HepG2 (cell line): ENCODE results near the gene MAD2L2. TPM values are rescaled to one million over a fixed set of nuclear protein-coding genes. Genes with fewer than 3 reads are reported as not detected.

Source experiments
- ATAC-seq: fragments of 200-7000 bp; cut with Tn5 transposase; 3 replicates; pipeline ENCODE4 v1.9.1; 2020; ENCODE audit warnings: mild to moderate bottlenecking, moderate library complexity
- BruUV-seq: library from RNA; stranded (reverse); fragments of 400-500 nt; replicated peaks from 2 replicates; lab custom pipeline; 2021; lab: Mats Ljungman, UMichigan
- CTCF ChIA-PET: fragments of 300-600 bp; formaldehyde crosslinking; extraction: SDS; loops from one replicate; lab custom pipeline; 2021; ENCODE audit warnings: low total read pairs, inconsistent platforms, low intra/inter-chr PET ratio; lab: Yijun Ruan, JAX
- POLR2A ChIA-PET: fragments of 350-600 bp; sonication (Branson Sonifier 250); formaldehyde crosslinking; loops from one replicate; lab custom pipeline; 2020; ENCODE audit warnings: antibody characterized with exemption, inconsistent platforms; lab: Yijun Ruan, JAX
- DNase-seq: peaks from one replicate; pipeline ENCODE4 v3.0.0-alpha.2; 2015; ENCODE audit warnings: low spot score
- FAIRE-seq: peaks from 3 replicates; lab custom pipeline; 2011; peaks lifted over from hg19 to GRCh38; lab: Jason Lieb, UNC
- H2AFZ ChIP-seq: one replicate; pipeline ENCODE4 v1.6.1; 2011; ENCODE audit warnings: low read length, inconsistent platforms
- H3K27ac ChIP-seq: fragments of 300-600 bp; 3 replicates; pipeline ENCODE4 v1.8.0; 2011; ENCODE audit warnings: mixed run types, mild to moderate bottlenecking, mixed read lengths, low read length, inconsistent platforms; ENCODE audit not compliant: insufficient read depth; ENCODE audit errors: extremely low read length
- H3K27me3 ChIP-seq, 2 experiments: fragments of 200-600 bp in 1 of 2; 2 replicates in 1 of 2; 3 replicates in 1 of 2; pipeline versions ENCODE4 v1.6.0 to v1.8.0; 2011; ENCODE audit warnings: low read length in 2 of 2, mild to moderate bottlenecking in 2 of 2, moderate library complexity in 2 of 2, inconsistent platforms in 1 of 2; ENCODE audit not compliant: insufficient read depth in 2 of 2, control insufficient read depth in 1 of 2
- H3K36me3 ChIP-seq, 2 experiments: fragments of 200-600 bp in 1 of 2; replicated peaks in 1 of 2; 2 replicates in 1 of 2; 3 replicates in 1 of 2; pipeline versions ENCODE4 v1.5.1 to v1.8.0; 2011; ENCODE audit warnings: low read length in 2 of 2, inconsistent platforms in 1 of 2; ENCODE audit not compliant: insufficient read depth in 2 of 2, control insufficient read depth in 1 of 2
- H3K4me1 ChIP-seq: 2 replicates; pipeline ENCODE4 v1.5.1; 2012; ENCODE audit warnings: low read length, inconsistent platforms; ENCODE audit not compliant: insufficient read depth
- H3K4me2 ChIP-seq: 2 replicates; pipeline ENCODE4 v1.6.0; 2011; ENCODE audit warnings: low read depth, low read length, inconsistent platforms
- H3K4me3 ChIP-seq, 3 experiments: fragments of 200-600 bp in 1 of 3; sonication (generic), shearing (Covaris generic) in 1 of 3; replicated peaks in 1 of 3; 2 replicates each; pipeline ENCODE4 v1.5.1; 2011 to 2016; ENCODE audit warnings: low read length in 3 of 3, inconsistent platforms in 2 of 3, low read depth in 2 of 3, mild to moderate bottlenecking in 2 of 3, control low read depth in 1 of 3, mixed read lengths in 1 of 3; ENCODE audit not compliant: insufficient read depth in 1 of 3
- H3K79me2 ChIP-seq: one replicate; pipeline ENCODE4 v1.6.1; 2011; ENCODE audit warnings: low read length, inconsistent platforms; ENCODE audit not compliant: insufficient read depth
- H3K9ac ChIP-seq: 2 replicates; pipeline ENCODE4 v1.6.0; 2011; ENCODE audit warnings: mild to moderate bottlenecking, low read depth, low read length, inconsistent platforms; ENCODE audit not compliant: insufficient read depth
- H3K9me3 ChIP-seq: 2 replicates; pipeline ENCODE4 v1.5.1; 2012; ENCODE audit warnings: mild to moderate bottlenecking, low read length
- H4K20me1 ChIP-seq: 2 replicates; pipeline ENCODE4 v1.6.0; 2011; ENCODE audit warnings: inconsistent platforms, mild to moderate bottlenecking, low read length, moderate library complexity; ENCODE audit not compliant: insufficient read depth
- AGO2 ChIP-seq: fragments of 200-400 bp; formaldehyde crosslinking; optimal IDR thresholded peaks from 2 replicates; pipeline ENCODE3; 2017; ENCODE audit warnings: mild to moderate bottlenecking, low read depth, low read length, moderate library complexity
- FOXP4 ChIP-seq: sonication (generic); formaldehyde crosslinking; IDR thresholded peaks from 2 replicates; pipeline ENCODE4 v1.4.0; 2020; ENCODE audit warnings: missing genetic modification reagents
- HNF1B ChIP-seq: sonication (generic); formaldehyde crosslinking; IDR thresholded peaks from 2 replicates; pipeline ENCODE4 v1.5.1; 2020; ENCODE audit warnings: mild to moderate bottlenecking, moderate library complexity, missing genetic modification reagents
- RBFOX2 ChIP-seq: fragments of 200-400 bp; formaldehyde crosslinking; IDR thresholded peaks from 2 replicates; pipeline ENCODE4 v1.6.1; 2017; ENCODE audit warnings: low read depth, mild to moderate bottlenecking, low read length
- STAG1 ChIP-seq: sonication (generic); formaldehyde crosslinking; IDR thresholded peaks from 2 replicates; pipeline ENCODE4 v1.4.0; 2020; ENCODE audit warnings: missing genetic modification reagents
- THAP9 ChIP-seq: sonication (generic); formaldehyde crosslinking; IDR thresholded peaks from 2 replicates; pipeline ENCODE4; 2020; ENCODE audit warnings: missing genetic modification reagents, mild to moderate bottlenecking, borderline replicate concordance
- ZSCAN22 ChIP-seq: sonication (generic); formaldehyde crosslinking; IDR thresholded peaks from 2 replicates; pipeline ENCODE4 v1.4.0; 2020; ENCODE audit warnings: mild to moderate bottlenecking, missing genetic modification reagents
- ZSCAN30 ChIP-seq: sonication (generic); formaldehyde crosslinking; IDR thresholded peaks from 2 replicates; pipeline ENCODE4 v1.5.0; 2020; ENCODE audit warnings: mild to moderate bottlenecking, missing genetic modification reagents
- WGBS: methylation state at CpG from one replicate; pipeline ENCODE4 v1.1.6; 2017; ENCODE audit warnings: low lambda C conversion rate; 5-methylcytosine and 5-hydroxymethylcytosine counted together
- in situ Hi-C: cut with HindIII; loops from 2 replicates; pipeline ENCODE4 v1.10.0; 2017; ENCODE audit warnings: low pct_unique_long_range_greater_than_20kb; ENCODE audit not compliant: extremely low pct_ligation_motif_present
- intact Hi-C: fragments of 100-400 bp; cut with micrococcal nuclease; formaldehyde crosslinking; loops from one replicate; pipeline ENCODE4 v1.10.0; 2022; ENCODE audit not compliant: unreplicated experiment
- polyA plus RNA-seq, 8 experiments: library from polyadenylated mRNA; depleted of rRNA in 3 of 8; stranded (reverse) in 7 of 8; unstranded in 1 of 8; fragments of >200 nt; fragmentation: Illumina TruSeq in 4 of 8; extraction: Trizol in 4 of 8; gene quantifications; 2 replicates each; pipeline versions ENCODE4 v1.2.1 to v1.2.3, GENCODE V29; 2011 to 2016; ENCODE audit warnings: low read depth in 4 of 8, missing spikeins in 1 of 8, mixed read lengths in 1 of 8; ENCODE audit not compliant: insufficient read depth in 1 of 8
- total RNA-seq, 5 experiments: library from RNA; depleted of rRNA; stranded (reverse); fragments of >200 nt; fragmentation: Illumina TruSeq; extraction: Trizol; gene quantifications; 2 replicates each; pipeline ENCODE4 v1.2.3, GENCODE V29; 2016; ENCODE audit warnings: low read depth in 1 of 5

MAD2L2 gene
- total and polyA plus RNA-seq, 2 of the 13 experiments (the other 11 are each of a cell fraction or from before 2014, with no cell fraction given): 51.8 to 53.8 TPM

- ChIA-PET POLR2A (interaction anchor here (1.0 kb wide), 2 partner anchors 17 to 103 kb away, joined by 3 read pairs; partner anchors contain the start of gene FBXO6), CTCF (interaction anchor here (0.7 kb wide), 1 partner anchor 326 kb away, joined by 3 read pairs; no protein-coding TSS in a partner anchor)
- no TSS peak for BruUV-seq
- Histone ChIP-seq H2AFZ (no peak overlapping the region), H3K9ac (no peak overlapping the region), H3K27ac (no peak overlapping the region), H3K79me2 (peaks cover 3% of the 10 kb centered on the region), H3K4me1 (peaks cover 45% of the 10 kb centered on the region), H3K4me2 (no peak overlapping the region), H3K4me3 (no peak overlapping the region), H3K27me3 (no peaks in the 10 kb centered on the region), H4K20me1 (peaks cover 13% of the 10 kb centered on the region; the same call in 1 of the 2 replicates), H3K36me3 (peaks cover 0 to 2% of the 10 kb centered on the region in 2 experiments; a peak in 1 of 5 replicates), H3K9me3 (no peaks in the 10 kb centered on the region)
- no peak for ATAC-seq
- 91% methylated on average over 9 of the region's 9 CpGs for WGBS
- FAIRE-seq: no peak
- intact Hi-C loops: no loop called here
- in situ Hi-C loops: loop anchor here (10.0 to 25.0 kb wide), 2 partner anchors 402 to 609 kb away; partner anchors contain the start of gene MASP2
- no peak for DNase-seq
- no peak for TF ChIP-seq HNF1B (CRISPR knock-in tag)
- peak; percentile 88 for TF ChIP-seq AGO2
- TF ChIP-seq RBFOX2: peak; percentile 48
Measured at GRCh38 chr1:11646317-11646716, 34.6 kb downstream of the MAD2L2 start.

GRCh38 chr1:11645670-11646265 is 35.2 kb downstream of the MAD2L2 start:
- ChIA-PET POLR2A (interaction anchor here (1.0 kb wide), 2 partner anchors 18 to 104 kb away, joined by 3 read pairs; partner anchors contain the start of gene FBXO6), CTCF (interaction anchor here (0.7 kb wide), 1 partner anchor 326 kb away, joined by 3 read pairs; no protein-coding TSS in a partner anchor)
- Histone ChIP-seq H3K4me1 (peaks cover 39% of the 10 kb centered on the region), H3K4me2 (no peak overlapping the region), H4K20me1 (peaks cover 13% of the 10 kb centered on the region; the same call in 1 of the 2 replicates), H3K79me2 (no peaks in the 10 kb centered on the region), H3K4me3 (no peak overlapping the region), H3K27me3 (no peaks in the 10 kb centered on the region), H3K27ac (no peak overlapping the region), H2AFZ (no peak overlapping the region), H3K9ac (no peak overlapping the region), H3K36me3 (peaks cover 0 to 2% of the 10 kb centered on the region in 2 experiments; a peak in 1 of 5 replicates), H3K9me3 (no peaks in the 10 kb centered on the region)
- no TSS peak for BruUV-seq
- no peak for FAIRE-seq
- DNase-seq: peak; percentile 65
- WGBS: 43% methylated on average over 7 of the region's 8 CpGs
- in situ Hi-C loops (loop anchor here (10.0 to 25.0 kb wide), 2 partner anchors 401 to 608 kb away; partner anchors contain the start of gene MASP2), intact Hi-C loops (no loop called here)
- peak; percentile 78 for ATAC-seq
- TF ChIP-seq ZSCAN22 (no peak), ZSCAN30 (CRISPR knock-in tag) (no peak), STAG1 (CRISPR knock-in tag) (peak; percentile 71), THAP9 (CRISPR knock-in tag) (no peak), FOXP4 (CRISPR knock-in tag) (no peak)
